Body of pancreas (tissue), 4 donors: ENCODE data around the gene SIPA1. TPM values are rescaled to one million over a fixed set of nuclear protein-coding genes. Genes with fewer than 3 reads are reported as not detected.
A peak's percentile ranks its signal among the peaks of the same experiment; 100 is the strongest.

ENCODE experiments used
- ATAC-seq: fragments of 150-250 bp; one replicate; pipeline ENCODE4 v1.9.1; 2016
- DNase-seq, 4 donors: peaks; one replicate each; pipeline ENCODE4 v3.0.0-alpha.2; 2019
- H3K27ac ChIP-seq, 4 donors: fragments of 200-600 bp; sonication (generic); 1 replicate in 3 of 4; 2 replicates in 1 of 4; pipeline versions ENCODE4 v1.5.1 to v1.6.1; 2016 to 2019; ENCODE audit warnings: mild to moderate bottlenecking in 1 of 4, mixed read lengths in 1 of 4, moderate library complexity in 1 of 4
- H3K27me3 ChIP-seq, 2 donors: fragments of 200-600 bp; sonication (generic); one replicate each; pipeline ENCODE4 v1.6.0; 2016; ENCODE audit warnings: mild to moderate bottlenecking in 1 of 2
- H3K36me3 ChIP-seq, 2 donors: fragments of 200-600 bp; sonication (generic); replicated peaks in 1 of 2; 2 replicates each; pipeline ENCODE4 v1.5.1; 2016; ENCODE audit warnings: low read depth in 2 of 2; ENCODE audit not compliant: insufficient read depth in 1 of 2
- H3K4me1 ChIP-seq: fragments of 200-600 bp; sonication (generic); one replicate; pipeline ENCODE4 v1.6.0; 2016
- H3K4me3 ChIP-seq, 2 donors: fragments of 200-600 bp; sonication (generic); 1 replicate in 1 of 2; 2 replicates in 1 of 2; pipeline ENCODE4 v1.5.1; 2016 to 2019
- H3K9me3 ChIP-seq, 3 donors: fragments of 200-600 bp; sonication (generic); 1 replicate in 2 of 3; 2 replicates in 1 of 3; pipeline ENCODE4 v1.5.1; 2016
- POLR2A ChIP-seq, 3 donors: fragments of 450-650 bp; IDR thresholded peaks; one replicate each; pipeline ENCODE4 v1.6.1; 2016; ENCODE audit warnings: antibody characterized with exemption in 3 of 3, mild to moderate bottlenecking in 2 of 3
- WGBS, 2 donors: methylation state at CpG; one replicate each; pipeline ENCODE4 v1.1.5; 2017; 5-methylcytosine and 5-hydroxymethylcytosine counted together
- intact Hi-C: fragments of 100-400 bp; cut with DNase I; formaldehyde crosslinking; loops from one replicate; pipeline ENCODE4 v1.15.1; 2023
- total RNA-seq, 2 donors: library from RNA; depleted of rRNA; stranded (reverse); fragments of >200 nt; gene quantifications; one replicate each; pipeline ENCODE4 v1.1.0, GENCODE V29; 2016
- TF ChIP-seq, protein P1 (sequence below), 7 experiments: fragments of 450-650 bp in 4 of 7; fragments of 200-600 bp in 3 of 7; sonication (generic) in 3 of 7; IDR thresholded peaks; one replicate each; pipeline ENCODE4 v1.5.1; 2016 to 2019; ENCODE audit warnings: antibody characterized with exemption in 7 of 7

Gene SIPA1
- total RNA-seq, 2 donors from 2014 or later: 23.6 to 29.3 TPM

DNA sequence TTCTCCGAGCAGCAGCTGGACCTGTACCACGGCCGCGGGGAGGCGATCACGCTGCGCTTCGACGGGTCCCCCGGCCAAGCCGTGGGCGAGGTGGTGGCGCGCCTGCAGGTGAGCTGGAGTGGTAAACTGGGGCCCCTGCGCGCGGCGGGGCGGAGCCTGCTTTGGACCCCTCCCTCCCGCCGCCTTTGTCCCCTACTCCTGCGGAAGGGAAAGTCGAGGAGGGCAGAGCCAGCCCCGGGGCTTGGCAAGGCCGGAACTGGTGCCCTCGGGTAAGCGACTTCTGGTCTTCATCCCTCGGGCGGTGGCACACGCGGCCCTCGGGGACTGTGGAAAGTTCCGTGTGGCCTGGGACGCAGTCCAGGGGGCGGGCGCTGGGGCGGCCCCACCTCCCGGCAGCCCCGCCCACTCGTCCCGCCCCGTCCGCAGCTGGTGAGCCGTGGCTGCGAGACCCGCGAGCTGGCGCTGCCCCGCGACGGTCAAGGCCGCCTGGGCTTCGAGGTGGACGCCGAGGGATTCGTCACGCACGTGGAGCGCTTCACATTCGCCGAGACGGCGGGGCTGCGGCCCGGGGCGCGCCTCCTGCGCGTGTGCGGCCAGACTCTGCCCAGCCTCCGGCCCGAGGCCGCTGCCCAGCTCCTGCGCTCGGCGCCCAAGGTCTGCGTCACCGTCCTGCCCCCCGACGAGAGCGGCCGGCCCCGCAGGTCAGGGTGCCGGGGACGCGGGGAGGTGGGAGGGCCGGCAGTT is 9.2 kb downstream of the SIPA1 start:
- Histone ChIP-seq H3K4me3 (peak overlapping the region in 1 of 2 donors; percentile 9), H3K36me3 (no peaks in the 10 kb centered on the region), H3K9me3 (no peaks in the 10 kb centered on the region), H3K27ac (peak overlapping the region in 1 of 4 donors; percentile 32), H3K4me1 (peaks cover 24% of the 10 kb centered on the region), H3K27me3 (no peaks in the 10 kb centered on the region)
- DNase-seq: peak; percentile 47 to 70 (median 64)
- WGBS, 2 donors: 25% methylated on average over 61 of the region's 87 CpGs; no CpG with 5 or more reads in 1 of the 2 donors
- peak in 1 of 3 donors; percentile 12 for TF ChIP-seq POLR2A (IDR thresholded peaks at IDR 0.05)
- TF ChIP-seq, protein P1, sequence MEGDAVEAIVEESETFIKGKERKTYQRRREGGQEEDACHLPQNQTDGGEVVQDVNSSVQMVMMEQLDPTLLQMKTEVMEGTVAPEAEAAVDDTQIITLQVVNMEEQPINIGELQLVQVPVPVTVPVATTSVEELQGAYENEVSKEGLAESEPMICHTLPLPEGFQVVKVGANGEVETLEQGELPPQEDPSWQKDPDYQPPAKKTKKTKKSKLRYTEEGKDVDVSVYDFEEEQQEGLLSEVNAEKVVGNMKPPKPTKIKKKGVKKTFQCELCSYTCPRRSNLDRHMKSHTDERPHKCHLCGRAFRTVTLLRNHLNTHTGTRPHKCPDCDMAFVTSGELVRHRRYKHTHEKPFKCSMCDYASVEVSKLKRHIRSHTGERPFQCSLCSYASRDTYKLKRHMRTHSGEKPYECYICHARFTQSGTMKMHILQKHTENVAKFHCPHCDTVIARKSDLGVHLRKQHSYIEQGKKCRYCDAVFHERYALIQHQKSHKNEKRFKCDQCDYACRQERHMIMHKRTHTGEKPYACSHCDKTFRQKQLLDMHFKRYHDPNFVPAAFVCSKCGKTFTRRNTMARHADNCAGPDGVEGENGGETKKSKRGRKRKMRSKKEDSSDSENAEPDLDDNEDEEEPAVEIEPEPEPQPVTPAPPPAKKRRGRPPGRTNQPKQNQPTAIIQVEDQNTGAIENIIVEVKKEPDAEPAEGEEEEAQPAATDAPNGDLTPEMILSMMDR (IDR thresholded peaks at IDR 0.05): peak in 1 of 7 experiments; percentile 2
- intact Hi-C loops: no loop called here
- ATAC-seq: peak; percentile 73

DNA sequence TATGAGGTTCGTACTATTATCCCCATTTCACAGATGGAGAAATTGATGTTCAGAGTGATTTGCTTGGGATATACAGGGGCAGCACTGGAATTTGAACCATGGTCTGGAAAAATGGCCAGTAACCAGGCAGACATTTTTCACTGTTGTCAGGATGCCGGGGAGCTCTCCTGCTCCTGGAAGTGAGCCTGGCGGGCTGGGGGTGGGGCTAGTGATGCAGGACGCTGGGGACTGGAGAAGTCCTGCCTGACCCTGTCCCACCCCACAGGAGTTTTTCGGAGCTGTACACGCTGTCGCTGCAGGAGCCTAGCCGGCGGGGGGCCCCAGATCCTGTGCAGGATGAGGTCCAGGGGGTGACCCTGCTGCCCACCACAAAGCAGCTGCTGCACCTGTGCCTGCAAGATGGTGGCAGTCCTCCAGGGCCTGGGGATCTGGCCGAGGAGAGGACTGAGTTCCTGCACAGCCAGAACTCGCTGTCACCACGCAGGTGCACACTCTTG is 11.1 kb downstream of the SIPA1 start:
- DNase-seq (peak in 2 of 4 donors; percentile 46 to 48), ATAC-seq (no peak)
- WGBS, 2 donors: 68 to 75% methylated on average over 6 to 12 of the region's 12 CpGs
- H3K36me3 ChIP-seq: no peaks in the 10 kb centered on the region
- H3K4me3 ChIP-seq: no peak overlapping the region
- H3K4me1 ChIP-seq: peaks cover 43% of the 10 kb centered on the region
- intact Hi-C loops: no loop called here
- no peak overlapping the region for H3K27ac ChIP-seq
- TF ChIP-seq, protein P1 (IDR thresholded peaks at IDR 0.05): no peak
- TF ChIP-seq POLR2A (IDR thresholded peaks at IDR 0.05): no peak
- no peaks in the 10 kb centered on the region for H3K27me3 ChIP-seq
- H3K9me3 ChIP-seq: no peaks in the 10 kb centered on the region

DNA sequence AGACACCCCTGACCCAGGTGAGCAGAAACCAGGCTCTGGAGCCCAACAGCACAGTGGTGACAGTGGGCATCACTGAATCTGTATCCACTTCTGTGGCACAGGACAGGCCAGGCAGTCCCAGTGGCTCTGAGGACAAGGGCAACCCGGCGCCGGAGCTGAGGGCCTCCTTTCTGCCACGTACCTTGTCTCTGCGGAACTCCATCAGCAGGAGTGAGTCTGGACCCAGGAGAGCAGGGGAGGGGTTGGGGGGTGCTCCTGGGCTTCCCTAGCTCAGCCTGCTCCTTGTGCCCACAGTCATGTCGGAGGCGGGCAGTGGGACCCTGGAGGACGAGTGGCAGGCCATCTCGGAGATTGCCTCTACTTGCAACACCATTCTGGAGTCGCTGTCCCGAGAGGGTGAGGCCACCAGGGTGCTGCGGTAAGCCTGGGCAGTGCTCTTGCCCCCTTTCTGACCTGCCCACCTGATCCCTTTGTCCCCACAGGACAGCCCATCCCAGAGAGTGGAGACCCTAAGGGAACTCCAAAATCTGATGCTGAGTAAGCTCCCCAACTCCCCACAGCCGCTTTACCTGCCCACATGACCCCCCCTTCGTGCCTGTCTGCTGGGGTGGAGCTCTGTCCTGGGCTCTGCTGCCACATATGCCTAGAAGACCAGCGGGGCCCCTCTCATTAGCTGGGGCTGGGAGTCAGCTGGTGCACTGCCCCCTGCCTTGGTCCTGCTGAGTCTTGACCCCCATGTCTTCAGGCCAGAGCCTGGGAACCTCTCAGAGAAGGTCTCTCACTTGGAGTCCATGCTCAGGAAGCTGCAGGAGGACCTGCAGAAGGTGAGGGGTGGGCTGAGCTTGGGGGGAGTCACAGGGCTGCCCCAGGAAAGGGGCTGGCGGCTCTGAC is 12.0 kb downstream of the SIPA1 start:
- 89 to 94% methylated on average over 6 to 16 of the region's 16 CpGs for WGBS, 2 donors
- H3K27ac ChIP-seq: no peak overlapping the region
- no peak overlapping the region for H3K4me3 ChIP-seq
- ATAC-seq: no peak
- no peaks in the 10 kb centered on the region for H3K27me3 ChIP-seq
- intact Hi-C loops: no loop called here
- H3K4me1 ChIP-seq: peaks cover 49% of the 10 kb centered on the region
- H3K9me3 ChIP-seq: no peaks in the 10 kb centered on the region
- no peak for DNase-seq
- H3K36me3 ChIP-seq: no peaks in the 10 kb centered on the region
- TF ChIP-seq, protein P1 (IDR thresholded peaks at IDR 0.05): no peak
- no peak for TF ChIP-seq POLR2A (IDR thresholded peaks at IDR 0.05)

DNA sequence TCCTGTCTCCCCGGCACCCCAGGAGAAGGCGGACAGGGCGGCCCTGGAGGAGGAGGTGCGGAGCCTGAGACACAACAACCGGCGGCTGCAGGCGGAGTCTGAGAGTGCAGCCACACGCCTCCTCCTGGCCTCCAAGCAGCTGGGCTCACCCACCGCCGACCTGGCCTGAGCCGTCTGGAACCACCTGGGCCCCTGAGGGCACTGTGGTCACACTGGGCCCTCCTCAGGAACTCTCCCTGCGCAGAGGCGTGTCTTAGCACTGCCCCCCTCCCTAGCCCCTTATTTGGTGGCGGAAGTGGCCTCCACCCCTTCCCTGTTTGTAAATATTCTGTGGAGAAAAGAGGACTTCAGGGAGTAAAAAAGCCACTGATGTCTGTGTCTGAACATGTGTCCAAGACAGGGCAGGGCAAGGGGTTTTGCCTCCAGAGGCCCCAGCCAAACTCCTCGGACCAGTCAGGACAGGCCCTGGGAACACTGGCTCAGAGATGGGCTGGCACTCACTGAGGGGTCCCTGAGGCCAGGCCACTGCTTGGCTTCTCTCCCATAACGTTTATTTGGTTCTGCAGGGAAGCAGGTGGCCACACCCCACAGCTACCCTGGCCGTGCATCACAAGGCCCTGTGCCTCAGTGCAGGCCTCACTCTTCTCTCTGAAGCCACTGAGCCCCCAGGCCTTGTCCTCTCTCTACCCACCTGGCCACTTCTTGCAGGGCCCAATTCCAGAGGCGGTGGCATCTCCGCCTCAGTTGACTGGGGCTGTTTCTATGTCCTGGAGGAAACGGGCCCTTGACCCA is 12.8 kb downstream of the SIPA1 start:
- H3K9me3 ChIP-seq: no peaks in the 10 kb centered on the region
- H3K27ac ChIP-seq: no peak overlapping the region
- H3K4me3 ChIP-seq: no peak overlapping the region
- TF ChIP-seq POLR2A (IDR thresholded peaks at IDR 0.05): no peak
- DNase-seq (peak in 1 of 4 donors; percentile 20), ATAC-seq (no peak)
- H3K36me3 ChIP-seq: peaks cover 0 to 7% of the 10 kb centered on the region in 2 donors
- intact Hi-C loops: no loop called here
- WGBS, 2 donors: 75 to 85% methylated on average over 7 to 20 of the region's 20 CpGs
- peaks cover 49% of the 10 kb centered on the region for H3K4me1 ChIP-seq
- H3K27me3 ChIP-seq: no peaks in the 10 kb centered on the region
